Heart left ventricle (tissue), 16 donors: ENCODE results near the gene MYLK3. TPM values are rescaled to one million over a fixed set of nuclear protein-coding genes. Genes with fewer than 3 reads are reported as not detected.

Experiments used
- ATAC-seq, 4 donors: fragments of 200-7000 bp; cut with Tn5 transposase; one replicate each; pipeline ENCODE4 v1.9.1; 2020 to 2022; ENCODE audit warnings: moderate library complexity in 4 of 4, mild to moderate bottlenecking in 3 of 4, moderate number of reproducible peaks in 1 of 4
- DNase-seq, 5 donors: peaks; one replicate each; pipeline ENCODE4 v3.0.0-alpha.2; 2020
- H3K27ac ChIP-seq, 12 donors: fragments of 200-600 bp; sonication (generic) in 4 of 12; one replicate each; pipeline versions ENCODE4 v1.5.0 to v1.8.0; 2016 to 2022; ENCODE audit warnings: mild to moderate bottlenecking in 2 of 12
- H3K27me3 ChIP-seq, 9 donors: fragments of 200-600 bp; sonication (generic) in 2 of 9; one replicate each; pipeline versions ENCODE4 v1.5.1 to v1.8.0; 2016 to 2022; ENCODE audit warnings: mild to moderate bottlenecking in 3 of 9
- H3K36me3 ChIP-seq, 9 donors: fragments of 200-600 bp; sonication (generic) in 2 of 9; one replicate each; pipeline versions ENCODE4 v1.5.0 to v1.8.0; 2018 to 2022; ENCODE audit warnings: mild to moderate bottlenecking in 2 of 9
- H3K4me1 ChIP-seq, 12 donors: fragments of 200-600 bp; sonication (generic) in 4 of 12; one replicate each; pipeline versions ENCODE4 v1.5.0 to v1.8.0; 2016 to 2022; ENCODE audit warnings: mild to moderate bottlenecking in 3 of 12
- H3K4me3 ChIP-seq, 12 donors: fragments of 200-600 bp; sonication (generic) in 4 of 12; one replicate each; pipeline versions ENCODE4 v1.5.0 to v1.8.0; 2017 to 2022; ENCODE audit warnings: mild to moderate bottlenecking in 9 of 12, moderate library complexity in 4 of 12
- H3K9me3 ChIP-seq, 12 donors: fragments of 200-600 bp; sonication (generic) in 4 of 12; one replicate each; pipeline versions ENCODE4 v1.5.0 to v1.8.0; 2016 to 2022; ENCODE audit warnings: mild to moderate bottlenecking in 1 of 12
- POLR2A ChIP-seq, 2 donors: fragments of 450-650 bp; IDR thresholded peaks; one replicate each; pipeline ENCODE4 v1.6.1; 2017; ENCODE audit warnings: antibody characterized with exemption in 2 of 2, mild to moderate bottlenecking in 2 of 2, moderate library complexity in 2 of 2
- WGBS, 4 donors: extraction: QIAGEN DNeasy Blood & Tissue Kit in 2 of 4; methylation state at CpG; one replicate each; pipeline versions ENCODE4 v1.1.5 to v1.1.7; 2013 to 2018; 5-methylcytosine and 5-hydroxymethylcytosine counted together
- intact Hi-C, 10 donors: fragments of 100-400 bp; cut with DNase I; formaldehyde crosslinking; loops; one replicate each; pipeline versions ENCODE4 v1.11.1 to v1.14.2; 2022
- polyA plus RNA-seq, 2 donors: library from polyadenylated mRNA; stranded (reverse); fragments of 200-250 nt; gene quantifications; one replicate each; pipeline ENCODE4 v1.2.3, GENCODE V29; 2013
- total RNA-seq, 9 donors: library from RNA; depleted of rRNA in 2 of 9; stranded (reverse); fragments of >200 nt in 2 of 9; fragmentation: NEBNext Ultra II Directional in 3 of 9; extraction: Animal tissue kit (Norgen Biotek cat#: 25700) in 3 of 9; gene quantifications; one replicate each; pipeline versions ENCODE4 v1.1.0 to v1.2.4, GENCODE V29; 2016 to 2023
- TF ChIP-seq, protein P1 (sequence below), 12 donors: fragments of 200-600 bp; sonication (generic) in 4 of 12; IDR thresholded peaks; one replicate each; pipeline versions ENCODE4 v1.5.0 to v1.8.0; 2018 to 2022; ENCODE audit warnings: antibody characterized with exemption in 12 of 12, mild to moderate bottlenecking in 5 of 12
- donor health status: ischemic (EF 13 %, LVEDD 7.1; RV severe dilation, severe dysfunction).
- donor health status: healthy with polysubstance abuse.
- donor health status: DM: no; HTN: yes; CAD: no.
- donor health status: DM: no; HTN: no; CAD: no.
- donor health status: ischemic (EF 25% LVEDD 6.9; RV normal size, moderate dysfunction).
- donor health status: ischemic (EF 25% LVEDD 5.7; RV mildly dilated, moderate dysfunction).
- donor health status: healthy.
- donor health status: DM: yes; HTN: yes; CAD: no.
- donor health status: ischemic (EF 35%, LVEDD 5.7; RV mildly dilated, moderate dysfunction).
- donor health status: nonischemic (EF 11% LVEDD 7.7; RV severe dilation, severe dysfunction).
- donor health status: DM: yes; HTN: yes; CAD: no.
- donor health status: PGD.
- donor health status: ischemic (EF 29% LVEDD 5.4; RV normal size, mild dysfunction).
- donor health status: nonischemic (EF 23%, LVEDD 6.1; RV moderate dilation, normal function).

Gene MYLK3
- total and polyA plus RNA-seq, 11 donors, result 76.4 to 374 (median 231) TPM

DNA sequence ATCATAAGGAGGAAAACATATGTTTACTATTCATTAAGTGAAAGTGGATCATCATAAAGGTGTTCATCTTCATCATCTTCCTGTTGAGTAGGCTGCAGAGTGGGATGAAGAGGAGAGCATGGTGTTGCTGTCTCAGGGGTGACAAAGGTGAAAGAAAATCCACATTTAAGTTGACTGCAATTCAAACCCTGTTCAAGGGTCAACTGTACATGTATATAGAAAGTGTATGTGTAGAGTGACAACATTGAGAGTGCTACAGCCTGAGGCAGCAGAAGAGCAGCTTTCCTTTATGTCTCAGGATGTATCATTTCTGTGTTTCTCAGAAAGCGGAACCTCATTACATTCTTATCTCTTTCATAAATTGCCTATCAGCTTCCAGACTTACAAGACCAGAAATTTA lies 41.5 kb downstream of the MYLK3 start:
- no peak for ATAC-seq
- Histone ChIP-seq H3K4me1 (peaks cover 0 to 28% (median 9%) of the 10 kb centered on the region in 12 donors), H3K27me3 (no peaks in the 10 kb centered on the region), H3K9me3 (no peaks in the 10 kb centered on the region), H3K36me3 (peaks cover 0 to 84% (median 20%) of the 10 kb centered on the region in 9 donors), H3K27ac (no peak overlapping the region), H3K4me3 (no peak overlapping the region)
- intact Hi-C loops, result no loop called here
- WGBS, 4 donors, result 0% methylated on average over 1 of the region's 1 CpG
- TF ChIP-seq POLR2A (IDR thresholded peaks at IDR 0.05), result no peak
- TF ChIP-seq, protein P1, sequence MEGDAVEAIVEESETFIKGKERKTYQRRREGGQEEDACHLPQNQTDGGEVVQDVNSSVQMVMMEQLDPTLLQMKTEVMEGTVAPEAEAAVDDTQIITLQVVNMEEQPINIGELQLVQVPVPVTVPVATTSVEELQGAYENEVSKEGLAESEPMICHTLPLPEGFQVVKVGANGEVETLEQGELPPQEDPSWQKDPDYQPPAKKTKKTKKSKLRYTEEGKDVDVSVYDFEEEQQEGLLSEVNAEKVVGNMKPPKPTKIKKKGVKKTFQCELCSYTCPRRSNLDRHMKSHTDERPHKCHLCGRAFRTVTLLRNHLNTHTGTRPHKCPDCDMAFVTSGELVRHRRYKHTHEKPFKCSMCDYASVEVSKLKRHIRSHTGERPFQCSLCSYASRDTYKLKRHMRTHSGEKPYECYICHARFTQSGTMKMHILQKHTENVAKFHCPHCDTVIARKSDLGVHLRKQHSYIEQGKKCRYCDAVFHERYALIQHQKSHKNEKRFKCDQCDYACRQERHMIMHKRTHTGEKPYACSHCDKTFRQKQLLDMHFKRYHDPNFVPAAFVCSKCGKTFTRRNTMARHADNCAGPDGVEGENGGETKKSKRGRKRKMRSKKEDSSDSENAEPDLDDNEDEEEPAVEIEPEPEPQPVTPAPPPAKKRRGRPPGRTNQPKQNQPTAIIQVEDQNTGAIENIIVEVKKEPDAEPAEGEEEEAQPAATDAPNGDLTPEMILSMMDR (IDR thresholded peaks at IDR 0.05), result no peak
- DNase-seq, result no peak

DNA sequence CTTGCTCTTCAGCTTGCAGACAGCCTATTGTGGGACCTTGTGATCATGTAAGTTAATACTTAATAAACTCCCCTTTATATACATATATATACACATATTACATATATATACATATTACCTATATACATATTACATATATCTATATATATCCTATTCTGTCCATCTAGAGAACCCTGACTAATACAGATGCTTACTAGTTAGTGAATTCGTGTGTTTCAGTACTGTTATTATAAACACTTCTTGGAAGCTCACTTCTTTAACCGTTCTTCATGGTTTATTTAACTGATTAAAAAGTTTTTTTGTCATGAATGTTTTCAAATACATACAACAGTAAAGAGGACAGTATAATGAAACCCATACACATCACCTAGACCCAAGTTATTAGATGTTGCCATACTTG lies 46.1 kb downstream of the MYLK3 start:
- Histone ChIP-seq H3K36me3 (peaks cover 0 to 62% (median 9%) of the 10 kb centered on the region in 9 donors), H3K27ac (no peak overlapping the region), H3K4me1 (peaks cover 0 to 5% (median 0%) of the 10 kb centered on the region in 12 donors), H3K9me3 (no peaks in the 10 kb centered on the region), H3K4me3 (no peak overlapping the region), H3K27me3 (no peaks in the 10 kb centered on the region)
- TF ChIP-seq, protein P1 (IDR thresholded peaks at IDR 0.05), result no peak
- no peak for TF ChIP-seq POLR2A (IDR thresholded peaks at IDR 0.05)
- intact Hi-C loops, result no loop called here
- WGBS, 4 donors, result 86 to 93% (median 89%) methylated on average over 2 of the region's 2 CpGs
- ATAC-seq, result no peak
- no peak for DNase-seq

DNA sequence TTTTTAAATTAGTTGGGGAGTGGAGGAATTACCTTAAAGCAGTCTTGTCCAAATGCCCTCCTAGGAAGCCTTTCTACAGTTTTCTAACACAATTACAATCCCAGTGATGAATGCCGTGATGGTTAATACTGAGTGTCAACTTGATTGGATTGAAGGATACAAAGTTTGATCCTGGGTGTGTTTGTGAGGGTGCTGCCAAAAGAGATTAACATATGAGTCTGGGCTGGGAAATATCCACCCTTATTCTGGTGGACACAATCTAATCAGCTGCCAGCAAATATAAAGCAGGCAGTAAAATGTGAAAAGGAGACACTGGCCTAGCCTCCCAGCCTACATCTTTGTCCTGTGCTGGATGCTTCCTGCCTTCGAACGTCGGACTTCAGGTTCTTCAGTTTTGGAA lies 46.5 kb downstream of the MYLK3 start:
- H3K27me3 ChIP-seq, result no peaks in the 10 kb centered on the region
- ATAC-seq, result no peak
- peaks cover 0 to 10% (median under 1%) of the 10 kb centered on the region in 12 donors for H3K4me1 ChIP-seq
- no peak for TF ChIP-seq POLR2A (IDR thresholded peaks at IDR 0.05)
- TF ChIP-seq, protein P1 (IDR thresholded peaks at IDR 0.05), result no peak
- 61 to 76% (median 71%) methylated on average over 4 of the region's 4 CpGs for WGBS, 4 donors
- DNase-seq, result no peak
- no peak overlapping the region for H3K27ac ChIP-seq
- H3K9me3 ChIP-seq, result no peaks in the 10 kb centered on the region
- intact Hi-C loops, result no loop called here
- peaks cover 0 to 58% (median 6%) of the 10 kb centered on the region in 9 donors for H3K36me3 ChIP-seq
- no peak overlapping the region for H3K4me3 ChIP-seq

DNA sequence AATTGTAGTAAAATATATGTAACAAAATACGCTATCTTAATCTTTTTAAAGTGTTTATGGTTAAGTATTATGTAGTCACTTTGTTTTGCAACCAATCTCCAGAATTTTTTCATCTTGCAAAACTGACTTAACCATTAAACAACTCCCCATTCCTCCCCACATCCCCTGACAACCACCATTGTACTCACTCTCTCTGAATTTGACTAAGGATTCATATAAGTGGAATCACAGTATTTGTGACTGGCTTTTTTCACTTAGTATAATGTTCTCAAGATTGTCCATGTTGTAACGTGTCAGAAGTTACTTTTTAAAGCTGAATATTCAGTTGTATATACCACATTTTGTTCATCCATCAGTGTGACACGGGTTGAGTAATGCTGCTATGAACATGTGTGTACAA lies 48.1 kb downstream of the MYLK3 start:
- H3K36me3 ChIP-seq, result peaks cover 0 to 44% (median 0%) of the 10 kb centered on the region in 9 donors
- no peak overlapping the region for H3K27ac ChIP-seq
- ATAC-seq, result no peak
- WGBS, 4 donors, result 80 to 92% (median 88%) methylated on average over 3 of the region's 3 CpGs
- peaks cover 0 to 17% (median 5%) of the 10 kb centered on the region in 12 donors for H3K4me1 ChIP-seq
- no peak for TF ChIP-seq POLR2A (IDR thresholded peaks at IDR 0.05)
- TF ChIP-seq, protein P1 (IDR thresholded peaks at IDR 0.05), result no peak
- H3K27me3 ChIP-seq, result no peaks in the 10 kb centered on the region
- H3K4me3 ChIP-seq, result no peak overlapping the region
- intact Hi-C loops, result no loop called here
- DNase-seq, result no peak
- H3K9me3 ChIP-seq, result no peaks in the 10 kb centered on the region
